K562 (cell line): Measurements from ENCODE around the gene TTLL11. TPM values are rescaled to one million over a fixed set of nuclear protein-coding genes. Genes with fewer than 3 reads are reported as not detected.

ENCODE experiments used
- ADNP ChIP-seq: fragments of 200-800 bp; sonication (Bioruptor generic); IDR thresholded peaks from 2 replicates; pipeline ENCODE4 v1.6.1; 2016; ENCODE audit warnings: missing genetic modification characterization, missing compliant biosample characterization
- CEBPB ChIP-seq: fragments of 450-650 bp; IDR thresholded peaks from 2 replicates; pipeline ENCODE4 v1.6.1; 2016; ENCODE audit warnings: missing genetic modification characterization, missing compliant biosample characterization
- CEBPG ChIP-seq, 3 experiments: fragments of 200-800 bp in 1 of 3; sonication (Bioruptor generic) in 1 of 3; sonication (generic) in 1 of 3; formaldehyde crosslinking in 1 of 3; IDR thresholded peaks in 2 of 3; conservative IDR thresholded peaks in 1 of 3; 2 replicates each; pipeline versions ENCODE4 v1.6.1 to v1.8.0; 2016 to 2022; ENCODE audit warnings: missing compliant biosample characterization in 2 of 3, missing genetic modification characterization in 2 of 3, mild to moderate bottlenecking in 1 of 3, missing genetic modification reagents in 1 of 3
- RBBP5 ChIP-seq: fragments of 200-600 bp; sonication (generic); IDR thresholded peaks from 2 replicates; pipeline ENCODE4 v1.6.1; 2012; ENCODE audit warnings: borderline replicate concordance, mild to moderate bottlenecking, low read length, control low read depth, inconsistent platforms; ENCODE audit not compliant: insufficient read depth, poor library complexity, severe bottlenecking
- RBM22 ChIP-seq: fragments of 200-400 bp; formaldehyde crosslinking; IDR thresholded peaks from 2 replicates; pipeline ENCODE4 v1.6.1; 2018; ENCODE audit warnings: low read length, low read depth; ENCODE audit not compliant: poor library complexity, severe bottlenecking
- SMAD4 ChIP-seq: fragments of 250-450 bp; sonication (Bioruptor Pico); conservative IDR thresholded peaks from 2 replicates; pipeline ENCODE4 v1.8.0; 2021; ENCODE audit warnings: inconsistent platforms, mild to moderate bottlenecking, moderate library complexity
- SOX6 ChIP-seq: fragments of 450-650 bp; IDR thresholded peaks from 2 replicates; pipeline ENCODE4 v1.6.1; 2014; ENCODE audit warnings: mild to moderate bottlenecking
- ZFP30 ChIP-seq: fragments of 250-450 bp; sonication (Bioruptor Pico); IDR thresholded peaks from 2 replicates; pipeline ENCODE4 v1.8.0; 2022; ENCODE audit warnings: moderate library complexity, mild to moderate bottlenecking, inconsistent platforms, borderline replicate concordance
- ZFPM2 ChIP-seq: fragments of 250-450 bp; sonication (Bioruptor Pico); IDR thresholded peaks from 2 replicates; pipeline ENCODE4 v1.5.1; 2022; ENCODE audit warnings: mild to moderate bottlenecking
- ZNF184 ChIP-seq: sonication (generic); formaldehyde crosslinking; IDR thresholded peaks from 2 replicates; pipeline ENCODE4 v1.5.0; 2020; ENCODE audit warnings: missing genetic modification reagents
- ZNF584 ChIP-seq: fragments of 200-800 bp; sonication (Bioruptor generic); IDR thresholded peaks from 2 replicates; pipeline ENCODE4 v1.6.1; 2016; ENCODE audit warnings: low read depth, mild to moderate bottlenecking, missing genetic modification characterization, missing compliant biosample characterization
- ZNF764 ChIP-seq: fragments of 250-450 bp; sonication (Bioruptor Pico); IDR thresholded peaks from 2 replicates; pipeline ENCODE4 v1.4.0; 2020; ENCODE audit warnings: low read depth, mild to moderate bottlenecking, moderate library complexity
- polyA plus RNA-seq, 8 experiments: library from polyadenylated mRNA; depleted of rRNA in 4 of 8; stranded (reverse) in 5 of 8; unstranded in 3 of 8; fragments of >200 nt; fragmentation: Nextera tagmentation in 2 of 8; fragmentation: Illumina TruSeq in 1 of 8; extraction: Ambion mirVana in 2 of 8; extraction: Trizol in 1 of 8; gene quantifications; 2 replicates each; pipeline versions ENCODE4 v1.2.1 to v1.2.3, GENCODE V29; 2011 to 2014; ENCODE audit warnings: inconsistent platforms in 1 of 8, missing spikeins in 1 of 8
- total RNA-seq, 7 experiments: library from RNA; depleted of rRNA in 6 of 7; stranded (reverse); fragments of >200 nt in 6 of 7; fragmentation: Illumina TruSeq in 2 of 7; extraction: Trizol in 2 of 7; gene quantifications; 2 replicates each; pipeline versions ENCODE4 v1.2.1 to v1.2.3, GENCODE V29; 2011 to 2021; ENCODE audit warnings: low replicate concordance in 1 of 7
- TF ChIP-seq, protein P1 (sequence below): sonication (generic); IDR thresholded peaks from 2 replicates; pipeline ENCODE4 v1.6.1; 2016
- TF ChIP-seq, protein P2 (sequence below): fragments of 450-650 bp; formaldehyde crosslinking; IDR thresholded peaks from 2 replicates; pipeline ENCODE4 v1.4.0; 2022; ENCODE audit warnings: mild to moderate bottlenecking, moderate library complexity
- TF ChIP-seq, protein P3 (sequence below): fragments of 250-450 bp; sonication (Bioruptor Pico); IDR thresholded peaks from 2 replicates; pipeline ENCODE4 v1.4.0; 2020; ENCODE audit warnings: borderline replicate concordance
- TF ChIP-seq, protein P4 (sequence below): sonication (generic); formaldehyde crosslinking; IDR thresholded peaks from 2 replicates; pipeline ENCODE4 v1.8.1; 2023; ENCODE audit warnings: mild to moderate bottlenecking, missing genetic modification reagents

Gene TTLL11
- total and polyA plus RNA-seq, 9 of the 15 experiments (the other 6 are each of a cell fraction or from before 2014, with no cell fraction given) = 0.83 to 4.4 (median 2.7) TPM

DNA sequence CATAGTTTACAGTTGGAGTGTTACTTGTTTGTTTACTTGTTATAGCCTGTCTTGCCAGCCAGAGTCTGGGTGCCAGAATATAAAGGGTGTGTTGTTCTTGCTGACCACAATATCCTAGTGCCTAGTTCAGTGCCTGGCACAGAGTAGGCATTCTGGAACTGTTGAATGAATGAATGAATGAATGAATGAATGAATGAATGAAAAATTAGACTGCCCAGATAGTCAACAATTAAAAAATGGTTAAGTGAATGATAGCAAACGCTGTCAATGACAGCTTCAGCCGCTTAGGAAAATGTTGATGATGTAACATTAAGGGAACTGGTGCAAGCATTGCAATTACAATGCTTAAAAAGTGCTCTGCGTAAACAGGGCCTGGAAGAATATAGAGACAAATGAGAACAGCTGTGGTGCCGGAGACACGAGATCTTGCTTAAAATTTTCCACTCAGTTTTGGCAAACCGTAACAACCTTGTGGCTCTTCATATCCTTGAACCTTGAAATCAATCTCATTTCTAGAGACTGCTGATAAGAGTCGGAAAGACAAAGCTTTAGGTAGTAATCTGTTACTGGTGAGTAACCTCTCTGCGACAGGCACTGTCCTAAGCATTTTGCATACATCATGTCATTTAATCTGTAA lies 4.7 kb upstream of the TTLL11 start (continued):
- TF ChIP-seq RBBP5 (no peak), ZNF764 (CRISPR knock-in tag) (no peak), ZFP30 (CRISPR knock-in tag) (no peak), ZFPM2 (CRISPR knock-in tag) (no peak), ZNF584 (CRISPR knock-in tag) (0 out of 2 replicates have a peak, but pooled peaks have one; percentile 41), ZNF184 (CRISPR knock-in tag) (no peak), CEBPB (tag) (peak; percentile 42), SMAD4 (CRISPR knock-in tag) (no peak), ADNP (tag) (no peak), SOX6 (peak; percentile 52; the same call in 1 of the 2 replicates), CEBPG (CRISPR knock-in tag; IDR thresholded peaks at IDR 0.05) (peak; percentile 88), CEBPG (tag; conservative IDR thresholded peaks at IDR 0.05 in 1 of 2, IDR thresholded peaks at IDR 0.05 in 1 of 2) (peak; percentile 93 to 98), RBM22 (no peak)
- TF ChIP-seq, protein P1, sequence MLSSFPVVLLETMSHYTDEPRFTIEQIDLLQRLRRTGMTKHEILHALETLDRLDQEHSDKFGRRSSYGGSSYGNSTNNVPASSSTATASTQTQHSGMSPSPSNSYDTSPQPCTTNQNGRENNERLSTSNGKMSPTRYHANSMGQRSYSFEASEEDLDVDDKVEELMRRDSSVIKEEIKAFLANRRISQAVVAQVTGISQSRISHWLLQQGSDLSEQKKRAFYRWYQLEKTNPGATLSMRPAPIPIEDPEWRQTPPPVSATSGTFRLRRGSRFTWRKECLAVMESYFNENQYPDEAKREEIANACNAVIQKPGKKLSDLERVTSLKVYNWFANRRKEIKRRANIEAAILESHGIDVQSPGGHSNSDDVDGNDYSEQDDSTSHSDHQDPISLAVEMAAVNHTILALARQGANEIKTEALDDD = peak; percentile 73
- TF ChIP-seq, protein P2, sequence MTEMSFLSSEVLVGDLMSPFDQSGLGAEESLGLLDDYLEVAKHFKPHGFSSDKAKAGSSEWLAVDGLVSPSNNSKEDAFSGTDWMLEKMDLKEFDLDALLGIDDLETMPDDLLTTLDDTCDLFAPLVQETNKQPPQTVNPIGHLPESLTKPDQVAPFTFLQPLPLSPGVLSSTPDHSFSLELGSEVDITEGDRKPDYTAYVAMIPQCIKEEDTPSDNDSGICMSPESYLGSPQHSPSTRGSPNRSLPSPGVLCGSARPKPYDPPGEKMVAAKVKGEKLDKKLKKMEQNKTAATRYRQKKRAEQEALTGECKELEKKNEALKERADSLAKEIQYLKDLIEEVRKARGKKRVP (CRISPR knock-in tag) = peak; percentile 84
- TF ChIP-seq, protein P3, sequence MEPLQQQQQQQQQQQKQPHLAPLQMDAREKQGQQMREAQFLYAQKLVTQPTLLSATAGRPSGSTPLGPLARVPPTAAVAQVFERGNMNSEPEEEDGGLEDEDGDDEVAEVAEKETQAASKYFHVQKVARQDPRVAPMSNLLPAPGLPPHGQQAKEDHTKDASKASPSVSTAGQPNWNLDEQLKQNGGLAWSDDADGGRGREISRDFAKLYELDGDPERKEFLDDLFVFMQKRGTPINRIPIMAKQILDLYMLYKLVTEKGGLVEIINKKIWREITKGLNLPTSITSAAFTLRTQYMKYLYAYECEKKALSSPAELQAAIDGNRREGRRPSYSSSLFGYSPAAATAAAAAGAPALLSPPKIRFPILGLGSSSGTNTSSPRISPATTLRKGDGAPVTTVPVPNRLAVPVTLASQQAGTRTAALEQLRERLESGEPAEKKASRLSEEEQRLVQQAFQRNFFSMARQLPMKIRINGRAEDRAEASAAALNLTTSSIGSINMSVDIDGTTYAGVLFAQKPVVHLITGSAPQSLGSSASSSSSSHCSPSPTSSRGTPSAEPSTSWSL (CRISPR knock-in tag) = no peak
- TF ChIP-seq, protein P4, sequence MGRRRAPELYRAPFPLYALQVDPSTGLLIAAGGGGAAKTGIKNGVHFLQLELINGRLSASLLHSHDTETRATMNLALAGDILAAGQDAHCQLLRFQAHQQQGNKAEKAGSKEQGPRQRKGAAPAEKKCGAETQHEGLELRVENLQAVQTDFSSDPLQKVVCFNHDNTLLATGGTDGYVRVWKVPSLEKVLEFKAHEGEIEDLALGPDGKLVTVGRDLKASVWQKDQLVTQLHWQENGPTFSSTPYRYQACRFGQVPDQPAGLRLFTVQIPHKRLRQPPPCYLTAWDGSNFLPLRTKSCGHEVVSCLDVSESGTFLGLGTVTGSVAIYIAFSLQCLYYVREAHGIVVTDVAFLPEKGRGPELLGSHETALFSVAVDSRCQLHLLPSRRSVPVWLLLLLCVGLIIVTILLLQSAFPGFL = no peak
- TF ChIP-seq, all 486 proteins: peak for 16
